Measurements from ENCODE around the gene OR2J3.
"Not testable (repeated sequence)": the region's sequence is repeated elsewhere in the genome, so short reads cannot be mapped to it uniquely, and the experiment has no call there.

OR2J3 gene

DNA sequence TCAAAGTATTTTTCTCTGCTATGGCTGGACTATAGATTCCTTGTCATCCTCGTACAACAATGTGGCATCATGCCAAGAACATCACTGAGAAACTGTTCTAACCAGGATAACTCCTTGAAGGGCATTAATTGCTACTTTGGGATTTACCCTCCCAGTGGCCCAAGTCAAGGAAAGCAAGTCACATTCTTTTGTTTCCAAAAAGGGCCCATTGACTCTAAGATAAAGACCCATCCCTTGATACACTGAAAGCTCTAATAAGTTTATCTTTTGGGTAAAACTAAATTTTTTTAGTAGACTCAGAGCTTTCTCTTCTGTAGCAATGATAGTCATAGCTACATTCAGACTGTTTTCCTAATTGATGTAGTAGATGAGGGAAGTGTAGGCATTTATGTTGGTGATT lies at the start of gene OR2J3:
Gene OR2J3, plus strand, starts transcription at position 301 of the 400 bp plus-strand sequence. CDS start 3,833 bp downstream, outside the sequence.
- DNase-seq: no peak

DNA sequence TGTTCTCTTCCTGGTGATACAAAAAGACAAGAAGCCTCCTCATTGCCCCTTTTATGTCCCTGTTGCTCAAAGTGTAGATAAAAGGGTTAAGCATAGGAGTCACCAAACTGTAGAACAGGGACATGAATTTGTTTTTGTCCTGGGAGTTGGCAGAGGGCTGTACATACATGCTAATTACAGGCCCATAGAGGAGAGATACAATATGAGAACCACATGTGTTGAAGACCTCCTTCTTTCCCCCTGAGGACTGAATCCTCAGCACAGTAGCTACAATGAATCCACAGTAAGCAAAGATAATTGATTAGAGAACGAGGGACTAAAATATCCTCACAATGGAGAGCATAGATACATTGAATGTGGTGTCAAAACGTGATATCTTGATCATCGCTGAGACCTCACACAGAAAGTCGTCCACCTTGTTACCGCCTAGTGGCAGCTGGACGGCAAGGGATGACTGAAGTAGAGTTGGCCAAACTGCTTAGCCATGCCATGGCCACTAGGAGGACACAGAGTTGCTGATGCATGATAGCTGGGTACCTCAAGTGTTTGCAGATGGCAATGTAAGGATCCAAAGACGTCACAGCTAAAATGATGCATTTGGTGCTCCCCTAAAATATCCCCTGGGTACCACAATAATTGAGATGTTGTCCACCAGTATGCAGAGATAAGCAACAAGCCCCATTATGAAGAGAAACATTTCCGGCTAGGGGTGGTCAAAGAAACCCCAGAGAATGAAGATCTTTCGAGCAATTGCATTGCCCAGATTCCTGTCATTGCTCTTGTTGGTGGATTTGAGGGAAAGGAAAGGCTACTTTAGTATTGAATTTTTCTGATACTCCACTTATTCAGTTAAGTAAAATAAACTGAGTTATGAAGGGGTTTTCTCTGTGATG lies 35.8 kb upstream of the OR2J3 start:
- DNase-seq: no peak

DNA sequence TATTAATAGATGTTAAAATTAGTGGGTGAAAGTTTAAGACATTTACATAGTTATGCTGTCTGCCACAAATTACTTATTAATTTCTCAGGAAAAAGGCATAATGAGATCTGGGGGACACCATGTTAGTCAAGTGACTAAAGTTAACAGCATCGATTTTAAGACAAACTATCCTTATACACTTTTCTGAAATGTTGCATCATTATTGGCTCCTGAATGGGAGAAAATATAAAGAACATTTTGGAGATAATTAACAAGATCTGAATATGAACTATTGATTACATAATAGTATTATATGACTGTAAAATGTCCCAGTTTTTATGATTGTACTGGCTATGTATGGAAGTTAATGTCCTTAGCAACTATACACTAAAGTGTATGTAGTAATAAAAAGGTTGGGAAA lies 28.7 kb upstream of the OR2J3 start:
- no peak for DNase-seq

DNA sequence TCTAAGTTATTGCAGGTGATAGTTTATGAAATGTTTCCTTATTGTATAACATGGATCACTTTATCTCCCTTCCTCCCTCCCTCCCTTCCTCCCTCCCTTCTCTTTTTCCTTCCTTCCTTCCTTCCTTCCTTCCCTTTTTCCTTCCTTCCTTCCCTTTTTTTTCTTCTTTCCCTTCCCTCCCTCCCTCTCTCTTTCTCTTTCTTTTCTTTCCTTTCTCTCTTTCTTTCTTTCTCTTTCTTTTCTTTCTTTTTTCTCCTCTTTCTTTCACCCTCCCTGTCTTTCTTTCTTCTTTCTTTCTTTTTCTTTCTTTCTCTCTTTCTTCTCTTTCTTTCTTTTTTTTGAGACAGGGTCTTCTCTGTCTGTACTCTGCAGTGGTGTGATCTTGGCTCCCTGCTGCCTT lies 26.5 kb upstream of the OR2J3 start:
- DNase-seq: no peak

DNA sequence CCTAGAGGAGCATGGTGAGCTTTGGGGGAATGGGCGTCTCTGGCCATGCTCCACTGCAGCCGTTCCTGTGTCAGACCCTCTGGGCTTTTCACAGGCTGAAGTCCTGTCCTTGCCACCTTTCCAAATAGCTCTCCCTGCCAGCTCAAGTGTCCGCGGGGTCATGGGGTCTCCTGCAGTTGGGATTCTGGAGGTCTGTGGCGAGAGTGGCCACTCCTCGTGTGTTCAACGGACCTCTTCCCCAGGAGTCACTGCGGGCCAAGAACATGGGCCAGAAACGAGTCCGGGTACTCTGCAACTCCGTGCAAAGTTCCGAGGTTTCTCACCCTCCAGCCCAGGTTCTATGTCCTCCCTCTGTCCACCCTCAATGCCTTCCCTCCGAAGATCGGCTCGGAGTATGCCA lies 25.4 kb upstream of the OR2J3 start:
- no peak for DNase-seq

DNA sequence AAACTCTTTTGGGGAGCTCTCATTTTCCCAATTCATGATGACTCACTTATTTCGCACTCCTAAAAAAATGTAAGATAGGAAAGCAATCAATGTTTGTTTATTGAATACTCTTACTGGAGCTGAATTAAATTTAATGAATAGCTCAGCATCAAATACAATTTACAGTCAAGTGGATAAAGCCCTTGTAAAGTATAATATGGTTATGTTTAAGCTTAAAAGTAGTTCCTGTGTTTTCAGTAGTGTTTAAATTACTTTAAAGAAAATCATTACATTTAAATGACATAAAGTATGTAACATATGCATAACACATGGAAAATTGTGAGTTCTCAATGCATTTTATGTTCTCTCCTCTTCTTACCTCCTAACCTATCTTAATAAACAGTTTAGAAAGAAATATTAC lies 20.6 kb upstream of the OR2J3 start, which contains the start of gene OR2B3:
Gene OR2B3, minus strand, starts transcription at position 101 of the 400 bp plus-strand sequence. Its CDS starts 65 bp downstream, at position 36.
- DNase-seq: no peak

DNA sequence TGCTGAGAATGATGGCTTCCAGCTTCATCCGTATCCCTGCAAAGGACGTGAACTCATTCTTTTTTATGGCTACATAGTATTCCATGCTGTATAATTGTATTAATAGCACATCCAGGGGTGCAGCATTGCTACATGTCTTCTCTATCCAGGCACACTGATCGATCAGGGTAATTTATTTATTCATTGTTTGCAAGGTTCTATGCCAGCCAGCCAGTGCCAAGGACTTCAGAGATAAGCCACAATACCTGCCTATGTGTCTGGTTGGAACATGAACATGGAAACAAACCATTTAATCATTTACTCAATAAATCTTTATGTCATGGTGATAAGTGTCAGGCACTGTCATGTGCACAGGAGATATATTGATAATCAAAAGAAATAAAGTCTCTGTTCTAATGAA lies 14.9 kb upstream of the OR2J3 start:
- DNase-seq: no peak

DNA sequence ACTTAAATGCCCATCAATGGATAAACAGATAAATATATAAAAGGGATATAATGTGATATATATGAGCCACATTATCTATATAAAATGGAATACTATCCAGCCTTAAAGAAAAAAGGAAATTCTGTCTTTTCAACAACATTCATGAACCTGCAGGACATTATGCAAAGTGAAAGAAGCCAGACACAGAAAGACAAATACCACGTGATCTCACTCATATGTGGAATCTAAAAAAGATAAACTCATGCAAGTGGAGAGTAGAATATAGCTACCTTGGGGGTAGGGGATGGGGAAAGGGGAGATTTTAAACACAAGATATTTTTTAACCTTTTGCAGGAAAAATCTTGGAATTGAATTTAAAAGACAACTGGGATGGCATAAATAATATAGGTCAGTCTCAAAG lies 10.1 kb upstream of the OR2J3 start:
- no peak for DNase-seq

DNA sequence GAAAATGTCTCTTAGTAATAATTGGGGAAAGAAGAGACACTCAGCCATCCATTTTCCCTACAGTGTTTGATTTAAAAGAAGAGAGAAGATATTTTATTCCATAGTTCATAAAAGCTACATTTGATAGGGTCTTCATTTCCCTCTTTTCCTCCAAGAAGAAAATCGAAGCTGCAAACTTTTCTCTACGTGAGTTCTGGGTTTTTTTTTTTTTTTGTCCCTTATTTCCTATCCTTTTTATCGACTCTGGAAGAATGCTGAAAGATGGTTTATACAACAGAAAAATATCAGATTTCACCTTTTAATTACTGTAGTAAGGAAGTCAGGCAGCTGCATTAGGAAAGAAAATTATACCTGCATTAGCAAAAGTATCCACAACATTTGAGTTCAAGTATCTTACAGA lies 8.7 kb upstream of the OR2J3 start, which contains the start of gene OR2J1:
Gene OR2J1, plus strand, starts transcription at position 301 of the 400 bp plus-strand sequence. CDS start 1,453 bp downstream, outside the sequence.
- DNase-seq: no peak

DNA sequence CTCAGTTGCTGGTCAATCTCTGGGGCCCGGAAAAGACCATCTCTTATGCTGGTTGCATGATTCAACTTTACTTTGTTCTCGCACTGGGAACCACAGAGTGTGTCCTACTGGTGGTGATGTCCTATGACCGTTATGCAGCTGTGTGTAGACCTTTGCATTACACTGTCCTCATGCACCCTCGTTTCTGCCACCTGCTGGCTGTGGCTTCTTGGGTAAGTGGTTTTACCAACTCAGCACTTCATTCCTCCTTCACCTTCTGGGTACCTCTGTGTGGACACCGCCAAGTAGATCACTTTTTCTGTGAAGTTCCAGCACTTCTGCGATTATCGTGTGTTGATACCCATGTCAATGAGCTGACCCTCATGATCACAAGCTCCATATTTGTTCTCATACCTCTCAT lies 4.3 kb downstream of the OR2J3 start:
- DNase-seq: no peak

DNA sequence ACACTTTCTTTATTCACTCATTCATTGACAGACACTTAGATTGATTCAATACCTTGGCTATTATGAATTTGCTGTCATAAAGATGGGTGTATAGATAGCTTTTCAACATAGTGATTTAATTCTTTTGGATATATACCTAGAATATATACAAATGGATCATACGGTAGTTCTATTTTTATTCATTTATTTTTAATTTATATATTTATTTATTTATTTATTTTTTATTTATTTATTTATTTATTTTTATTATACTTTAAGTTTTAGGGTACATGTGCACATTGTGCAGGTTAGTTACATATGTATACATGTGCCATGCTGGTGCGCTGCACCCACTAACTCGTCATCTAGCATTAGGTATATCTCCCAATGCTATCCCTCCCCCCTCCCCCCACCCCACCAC lies 7.1 kb downstream of the OR2J3 start:
- not testable (repeated sequence) for DNase-seq

DNA sequence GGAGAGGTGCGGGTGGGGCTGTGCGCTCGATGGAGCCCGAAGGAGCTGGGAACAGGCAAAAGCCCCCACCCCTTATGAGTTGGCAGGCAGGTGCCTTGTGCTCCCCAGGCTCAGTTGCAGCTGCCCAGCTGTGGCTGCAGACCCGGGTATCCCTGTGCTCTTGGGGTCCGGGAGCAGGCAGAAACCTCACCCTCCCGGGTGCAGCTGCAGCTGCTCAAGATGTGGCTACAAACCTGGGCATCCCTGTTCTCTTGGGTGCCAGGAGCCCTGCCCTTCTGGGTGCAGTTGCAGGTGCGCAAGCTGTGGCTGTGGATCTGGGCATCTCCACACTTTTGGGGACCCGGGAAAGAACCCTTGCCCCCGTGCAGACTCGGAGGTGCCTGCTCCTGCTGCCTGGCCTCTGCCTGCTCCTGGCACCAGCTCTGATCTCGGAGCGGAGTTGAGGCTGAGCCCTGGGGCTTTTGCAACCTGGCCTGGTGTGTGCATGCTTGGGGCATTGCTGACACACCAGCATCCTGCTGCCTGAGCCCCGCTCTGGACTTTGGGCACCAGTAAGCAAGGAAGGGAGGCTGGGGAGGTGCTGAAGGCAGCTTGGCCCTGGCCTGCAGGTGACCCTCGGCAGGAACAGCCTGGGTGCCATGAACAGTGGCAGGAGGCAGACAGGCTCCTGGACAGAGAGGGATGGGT lies 21.6 kb downstream of the OR2J3 start:
- no peak for DNase-seq

DNA sequence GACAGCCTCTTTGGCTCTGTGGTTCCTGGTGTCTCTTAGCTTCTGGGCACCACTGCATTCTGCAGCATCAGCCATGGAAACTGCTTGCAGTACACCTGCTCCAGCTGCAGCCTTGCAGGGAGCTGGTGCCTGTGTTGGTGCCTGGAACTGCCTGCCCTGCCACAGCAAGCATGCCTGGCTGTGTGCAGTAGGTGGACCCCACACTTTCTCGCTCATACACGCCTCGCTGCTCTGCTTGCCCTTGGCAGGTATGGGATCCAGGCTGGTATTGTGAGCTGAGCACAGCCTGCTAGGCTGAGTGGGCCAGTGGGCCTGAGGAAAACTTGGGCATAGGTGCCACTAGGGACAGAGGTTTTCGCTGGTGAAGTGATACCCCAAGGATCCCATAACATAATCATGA lies 22.8 kb downstream of the OR2J3 start:
- no peak for DNase-seq

DNA sequence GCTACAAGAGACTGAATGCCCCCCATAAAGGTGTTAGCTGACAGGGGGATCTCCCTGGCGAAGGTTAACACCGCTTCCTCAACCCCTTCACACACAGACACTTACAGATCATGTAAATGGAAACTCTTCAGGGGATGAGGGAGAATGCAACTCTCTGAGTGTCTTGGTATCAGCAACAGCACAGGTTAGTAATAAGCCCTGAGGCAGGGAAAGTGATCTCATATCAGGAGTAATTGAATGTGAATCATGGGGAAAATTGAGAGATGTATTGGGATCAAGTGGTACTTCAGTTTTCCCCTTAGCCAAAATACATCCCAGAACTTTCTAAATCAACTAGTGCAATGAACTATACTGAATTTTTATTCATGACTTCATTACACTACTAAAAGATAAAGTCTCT lies 23.8 kb downstream of the OR2J3 start:
- no peak for DNase-seq

DNA sequence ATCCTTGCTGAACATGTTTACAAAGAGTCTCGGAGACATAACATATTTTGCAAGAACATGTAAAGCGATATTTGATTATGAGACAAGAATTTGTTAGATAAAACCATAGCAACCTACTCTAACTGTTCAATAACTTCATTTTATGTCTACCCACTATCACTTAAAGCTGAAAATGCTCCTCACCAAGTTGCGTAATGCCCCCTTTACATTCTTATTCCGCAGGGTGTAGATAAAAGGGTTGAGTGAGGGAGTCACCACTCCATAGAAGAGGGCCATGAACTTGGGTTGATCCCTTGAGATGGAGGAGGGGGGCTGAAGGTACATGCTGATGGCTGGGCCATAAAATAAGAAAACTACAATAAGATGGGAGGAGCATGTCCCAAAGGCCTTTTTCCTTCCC lies 29.9 kb downstream of the OR2J3 start:
- DNase-seq: no peak

DNA sequence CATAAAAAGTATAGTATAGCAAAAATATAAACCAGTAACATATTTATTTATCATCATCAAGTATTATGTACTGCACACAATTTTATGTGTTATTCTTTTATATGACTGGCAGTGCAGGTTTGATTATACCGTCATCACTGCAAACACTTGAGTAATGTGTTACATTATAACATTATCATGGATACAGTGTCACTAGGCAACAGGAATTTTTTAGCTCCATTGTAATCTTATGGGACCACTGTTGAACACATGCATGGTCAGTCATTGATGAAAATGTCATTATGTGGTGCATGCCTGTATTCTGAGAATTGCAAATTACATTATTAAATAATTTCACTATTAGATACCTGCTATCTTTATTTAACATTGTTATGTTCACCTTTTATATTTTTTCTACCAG lies 33.7 kb downstream of the OR2J3 start:
- DNase-seq: no peak

DNA sequence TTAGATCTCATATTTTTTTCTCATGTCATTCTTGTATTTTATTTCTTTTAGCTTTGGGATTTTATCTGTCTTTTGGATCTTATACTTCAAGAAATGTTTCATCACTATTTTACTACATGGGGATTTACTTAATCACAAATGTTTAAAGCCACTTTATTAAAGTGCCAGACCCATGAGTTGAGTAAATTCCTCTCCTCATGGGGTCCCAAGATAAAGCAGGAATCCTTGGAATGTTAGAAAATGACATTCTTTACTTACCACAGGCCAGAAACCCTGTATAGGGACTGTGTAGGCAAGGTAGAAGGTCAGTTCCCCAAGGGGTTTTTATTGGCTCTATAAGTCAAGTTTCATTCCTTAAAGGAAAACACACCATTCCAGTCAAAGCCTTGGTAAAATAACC lies 34.5 kb downstream of the OR2J3 start:
- no peak for DNase-seq

DNA sequence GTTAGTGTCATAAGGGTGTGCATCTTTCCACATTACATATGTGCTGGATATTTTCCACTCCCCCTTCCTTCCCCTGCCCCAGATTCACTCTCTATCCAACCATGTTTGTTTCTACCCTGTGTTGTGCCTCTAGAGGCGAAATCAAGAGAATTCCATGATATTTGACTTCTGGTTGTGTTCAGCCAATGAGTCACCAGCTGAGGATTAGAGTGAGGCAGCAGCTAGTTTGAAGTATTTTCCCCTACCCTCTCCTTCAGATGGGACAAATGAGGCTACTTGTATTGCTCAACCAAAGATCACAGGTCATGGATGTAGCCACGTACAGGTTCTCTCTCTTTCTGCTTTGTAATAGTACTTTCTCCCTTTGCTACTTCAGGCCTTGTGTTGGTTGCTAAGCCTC lies 38.3 kb downstream of the OR2J3 start:
- DNase-seq: no peak

DNA sequence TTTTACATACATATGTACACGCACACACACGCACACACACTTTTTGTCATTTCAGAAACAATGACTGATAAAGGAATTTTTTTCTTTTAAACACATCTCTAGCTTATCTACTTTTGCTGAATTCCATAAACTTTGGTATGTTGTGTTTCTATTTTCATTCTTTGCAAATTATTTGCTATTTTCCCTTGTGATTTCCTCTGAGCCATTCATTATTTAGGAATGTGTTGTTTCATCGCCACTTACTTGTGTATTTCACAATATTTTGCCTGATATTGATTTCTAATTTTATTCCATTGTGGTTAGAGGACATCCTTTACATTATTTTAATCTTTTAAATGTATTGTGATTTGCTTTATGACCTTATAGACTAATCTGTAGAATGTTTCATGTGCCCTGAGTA lies 39.2 kb downstream of the OR2J3 start:
- no peak for DNase-seq

DNA sequence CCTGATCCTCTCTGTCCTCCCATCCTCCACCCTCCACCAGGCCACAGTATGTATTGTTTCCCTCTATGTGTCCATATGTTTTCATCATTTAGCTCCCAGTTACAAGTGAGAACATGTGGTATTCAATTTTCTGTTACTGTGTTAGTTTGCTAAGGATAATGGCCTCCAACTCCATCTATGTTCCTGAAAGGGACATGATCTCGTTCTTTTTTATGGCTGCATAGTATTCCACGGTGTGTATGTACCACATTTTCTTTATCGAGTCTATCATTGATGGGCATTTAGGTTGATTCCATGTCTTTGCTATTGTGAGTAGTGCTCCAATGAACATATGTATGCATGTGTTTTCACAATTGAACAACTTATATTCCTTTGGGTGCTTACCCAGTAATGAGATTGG lies 41.6 kb downstream of the OR2J3 start:
- DNase-seq: not testable (repeated sequence)

DNA sequence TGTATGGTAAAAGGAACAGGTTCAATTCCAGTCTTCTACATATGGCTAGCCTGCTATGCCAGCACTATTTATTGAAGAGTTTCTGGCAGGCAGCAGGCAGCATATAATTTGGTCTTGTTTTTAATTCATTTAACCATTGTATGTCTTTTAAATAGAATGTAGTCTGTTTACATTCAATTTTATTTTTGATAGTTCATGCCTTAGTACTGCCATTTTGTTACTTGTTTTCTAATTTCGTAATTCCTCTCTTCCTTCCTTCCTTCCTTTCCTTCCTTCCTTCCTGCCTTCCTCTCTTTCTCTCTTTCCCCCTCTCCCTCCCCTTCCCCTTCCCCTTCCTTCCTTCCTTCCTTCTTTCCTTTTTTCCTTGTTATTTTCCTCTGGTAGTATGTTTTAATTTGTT lies 45.2 kb downstream of the OR2J3 start:
- DNase-seq: no peak

DNA sequence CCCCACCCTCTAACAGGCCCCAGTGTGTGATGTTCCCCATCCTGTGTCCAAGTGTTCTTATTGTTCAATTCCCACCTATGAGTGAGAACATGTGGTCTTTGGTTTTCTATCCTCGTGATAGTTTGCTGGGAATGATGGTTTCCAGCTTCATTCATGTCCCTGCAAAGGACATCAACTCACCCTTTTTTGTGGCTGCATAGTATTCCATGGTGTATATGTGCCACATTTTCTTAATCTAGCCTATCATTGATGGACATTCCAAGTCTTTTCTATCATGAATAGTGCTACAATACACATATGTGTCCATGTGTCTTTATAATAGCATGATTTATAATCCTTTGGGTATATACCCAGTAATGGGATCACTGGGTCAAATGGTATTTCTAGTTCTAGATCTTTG lies 47.3 kb downstream of the OR2J3 start:
- DNase-seq: not testable (repeated sequence)

DNA sequence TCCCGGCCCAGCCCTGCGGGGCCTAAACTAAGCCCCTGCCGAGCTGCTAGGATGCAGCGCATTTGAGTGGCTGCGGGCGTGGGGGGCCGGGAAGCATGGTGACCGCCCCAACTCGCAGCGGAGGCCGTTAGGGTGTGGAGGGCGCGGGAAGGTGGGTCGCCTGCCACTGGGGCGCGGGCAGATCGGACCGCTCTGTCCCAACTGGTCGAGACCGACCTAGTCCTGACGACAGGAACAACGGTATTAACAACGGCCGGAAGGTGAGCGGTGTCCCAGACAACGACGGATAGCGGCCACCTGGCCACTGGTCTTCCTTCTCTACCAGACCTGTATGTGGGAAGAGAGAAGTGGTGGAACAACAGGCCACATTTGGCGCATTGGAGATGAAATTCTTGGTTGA lies 52.1 kb downstream of the OR2J3 start:
- DNase-seq: not testable (repeated sequence)

Measured in activated CD4-positive, CD25-positive, alpha-beta regulatory T cell treated with anti-CD3 and anti-CD28 coated beads, Interleukin-2, amount 50 U/mL, for 72 hours (primary cell).